Measurements from ENCODE around the gene LIFR. TPM values are rescaled to one million over a fixed set of nuclear protein-coding genes. Genes with fewer than 3 reads are reported as not detected.
A peak's percentile ranks its signal among the peaks of the same experiment; 100 is the strongest.

The LIFR gene
- total RNA-seq, 1 donor from 2014 or later: 16.0 TPM

GRCh38 chr5:38541174-38541725, 15.2 kb downstream of the LIFR start:
- Histone ChIP-seq H3K9me3 (ENCODE audit: insufficient read depth, low read depth, low read length) (no peaks in the 10 kb centered on the region), H3K27ac (ENCODE audit: low read depth, low read length) (no peak overlapping the region), H3K9ac (ENCODE audit: low read length) (no peak overlapping the region), H3K4me2 (ENCODE audit: low read length) (no peak overlapping the region), H3K4me1 (ENCODE audit: insufficient read depth, low read length) (no peaks in the 10 kb centered on the region), H3K36me3 (ENCODE audit: insufficient read depth, low read length) (no peaks in the 10 kb centered on the region), H3K79me2 (ENCODE audit: insufficient read depth, low read length) (peaks cover 25% of the 10 kb centered on the region), H4K20me1 (ENCODE audit: insufficient read depth, low read length) (peaks cover 22% of the 10 kb centered on the region), H3K27me3 (ENCODE audit: insufficient read depth, low read length) (no peaks in the 10 kb centered on the region), H2AFZ (ENCODE audit: low read depth, low read length) (no peak overlapping the region), H3K4me3 (ENCODE audit: insufficient read depth, low read depth, low read length) (no peak overlapping the region)
- Mint-ChIP-seq H3K27me3 (ENCODE audit: low read depth, unreplicated experiment) (no peaks in the 10 kb centered on the region), H3K36me3 (ENCODE audit: low read depth, unreplicated experiment) (peaks cover 2% of the 10 kb centered on the region), H3K9me3 (ENCODE audit: unreplicated experiment) (peaks cover 2% of the 10 kb centered on the region), H3K27ac (ENCODE audit: unreplicated experiment) (no peak overlapping the region), H3K4me3 (ENCODE audit: unreplicated experiment) (no peak overlapping the region), H3K4me1 (ENCODE audit: low read depth, unreplicated experiment) (peaks cover 15% of the 10 kb centered on the region)
- DNase-seq (ENCODE audit: low read depth): peak; percentile 52
- FAIRE-seq: no peak
- TF ChIP-seq EZH2 (IDR thresholded peaks at IDR 0.05; ENCODE audit: insufficient read depth, low read length): no peak
- no peak for TF ChIP-seq CTCF (IDR thresholded peaks at IDR 0.05; ENCODE audit: insufficient read depth, low read depth, low read length)

- H3K36me3 Mint-ChIP-seq (ENCODE audit: low read depth, unreplicated experiment): peaks cover 2% of the 10 kb centered on the region
- FAIRE-seq: no peak
- H3K27ac Mint-ChIP-seq (ENCODE audit: unreplicated experiment): no peak overlapping the region
- no peaks in the 10 kb centered on the region for H3K27me3 ChIP-seq (ENCODE audit: insufficient read depth, low read length)
- H3K79me2 ChIP-seq (ENCODE audit: insufficient read depth, low read length): peaks cover 32% of the 10 kb centered on the region
- no peaks in the 10 kb centered on the region for H3K4me1 ChIP-seq (ENCODE audit: insufficient read depth, low read length)
- no peak overlapping the region for H3K4me2 ChIP-seq (ENCODE audit: low read length)
- H3K36me3 ChIP-seq (ENCODE audit: insufficient read depth, low read length): no peaks in the 10 kb centered on the region
- H3K9me3 ChIP-seq (ENCODE audit: insufficient read depth, low read depth, low read length): no peaks in the 10 kb centered on the region
- TF ChIP-seq CTCF (IDR thresholded peaks at IDR 0.05; ENCODE audit: insufficient read depth, low read depth, low read length) (no peak), EZH2 (IDR thresholded peaks at IDR 0.05; ENCODE audit: insufficient read depth, low read length) (no peak)
- no peak overlapping the region for H2AFZ ChIP-seq (ENCODE audit: low read depth, low read length)
- H3K27me3 Mint-ChIP-seq (ENCODE audit: low read depth, unreplicated experiment): no peaks in the 10 kb centered on the region
- H3K4me3 Mint-ChIP-seq (ENCODE audit: unreplicated experiment): no peak overlapping the region
- peaks cover 2% of the 10 kb centered on the region for H3K9me3 Mint-ChIP-seq (ENCODE audit: unreplicated experiment)
- peaks cover 31% of the 10 kb centered on the region for H4K20me1 ChIP-seq (ENCODE audit: insufficient read depth, low read length)
- H3K4me1 Mint-ChIP-seq (ENCODE audit: low read depth, unreplicated experiment): peaks cover 15% of the 10 kb centered on the region
- H3K27ac ChIP-seq (ENCODE audit: low read depth, low read length): no peak overlapping the region
- H3K4me3 ChIP-seq (ENCODE audit: insufficient read depth, low read depth, low read length): no peak overlapping the region
- DNase-seq (ENCODE audit: low read depth): no peak
- H3K9ac ChIP-seq (ENCODE audit: low read length): no peak overlapping the region
Observed at GRCh38 chr5:38540314-38540713, 16.1 kb downstream of the LIFR start.

- no peak overlapping the region for H3K9ac ChIP-seq (ENCODE audit: low read length)
- no peak overlapping the region for H3K4me3 ChIP-seq (ENCODE audit: insufficient read depth, low read depth, low read length)
- Mint-ChIP-seq H3K4me1 (ENCODE audit: low read depth, unreplicated experiment) (peaks cover 19% of the 10 kb centered on the region), H3K27me3 (ENCODE audit: low read depth, unreplicated experiment) (no peaks in the 10 kb centered on the region), H3K4me3 (ENCODE audit: unreplicated experiment) (no peak overlapping the region), H3K9me3 (ENCODE audit: unreplicated experiment) (peaks cover 2% of the 10 kb centered on the region), H3K36me3 (ENCODE audit: low read depth, unreplicated experiment) (peaks cover 2% of the 10 kb centered on the region), H3K27ac (ENCODE audit: unreplicated experiment) (no peak overlapping the region)
- no peaks in the 10 kb centered on the region for H3K4me1 ChIP-seq (ENCODE audit: insufficient read depth, low read length)
- peaks cover 30% of the 10 kb centered on the region for H3K79me2 ChIP-seq (ENCODE audit: insufficient read depth, low read length)
- no peak overlapping the region for H3K27ac ChIP-seq (ENCODE audit: low read depth, low read length)
- H3K27me3 ChIP-seq (ENCODE audit: insufficient read depth, low read length): no peaks in the 10 kb centered on the region
- no peak overlapping the region for H3K4me2 ChIP-seq (ENCODE audit: low read length)
- no peaks in the 10 kb centered on the region for H3K36me3 ChIP-seq (ENCODE audit: insufficient read depth, low read length)
- H4K20me1 ChIP-seq (ENCODE audit: insufficient read depth, low read length): peaks cover 23% of the 10 kb centered on the region
- H2AFZ ChIP-seq (ENCODE audit: low read depth, low read length): no peak overlapping the region
- FAIRE-seq (no peak), DNase-seq (ENCODE audit: low read depth) (no peak)
- TF ChIP-seq CTCF (IDR thresholded peaks at IDR 0.05; ENCODE audit: insufficient read depth, low read depth, low read length) (no peak), EZH2 (IDR thresholded peaks at IDR 0.05; ENCODE audit: insufficient read depth, low read length) (no peak)
- H3K9me3 ChIP-seq (ENCODE audit: insufficient read depth, low read depth, low read length): no peaks in the 10 kb centered on the region
Observed at GRCh38 chr5:38538161-38538560, 18.3 kb downstream of the LIFR start.
